GM20431 (cell line): ENCODE measurements around the gene MYF5.

ENCODE experiments used
- in situ Hi-C: fragments of 300-500 bp; cut with MseI, MboI; formaldehyde crosslinking; loops from one replicate; pipeline ENCODE4 v1.15.0; 2020; ENCODE audit warnings: low sequenced_read_pairs; ENCODE audit not compliant: unreplicated experiment

The MYF5 gene

DNA sequence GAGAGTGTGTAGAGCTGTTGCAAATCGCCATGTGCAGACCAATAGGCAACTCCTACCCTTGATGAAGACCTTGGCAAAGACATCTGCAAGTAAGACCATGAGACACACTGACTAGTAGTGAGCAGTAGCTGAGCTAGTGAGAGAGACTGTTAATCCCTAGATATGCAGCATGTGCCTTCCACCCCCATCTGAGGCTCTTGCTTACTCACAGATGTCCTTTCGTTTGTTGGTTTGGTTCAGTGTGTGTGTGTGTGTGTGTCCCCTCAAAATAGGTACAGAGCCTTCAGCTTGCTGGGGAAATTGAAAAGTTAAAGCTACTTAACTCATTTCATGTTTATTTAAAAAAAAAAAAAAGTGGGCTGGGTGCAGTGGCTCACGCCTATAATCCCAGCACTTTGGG is 37.6 kb downstream of the MYF5 start:
- in situ Hi-C loops = loop anchor here (25.0 kb wide), 2 partner anchors 183 to 267 kb away; partner anchors contain the start of gene LIN7A

GRCh38 chr12:80756875-80757274 is 40.2 kb downstream of the MYF5 start:
- in situ Hi-C loops = loop anchor here (25.0 kb wide), 2 partner anchors 180 to 270 kb away; partner anchors contain the start of gene LIN7A

- in situ Hi-C loops = loop anchor here (25.0 kb wide), 2 partner anchors 175 to 275 kb away; partner anchors contain the start of gene LIN7A
These were observed 45.1 kb downstream of the MYF5 start for GRCh38 chr12:80761838-80762237.

GRCh38 chr12:80763874-80764273 is 47.2 kb downstream of the MYF5 start:
- in situ Hi-C loops = loop anchor here (25.0 kb wide), 2 partner anchors 173 to 277 kb away; partner anchors contain the start of gene LIN7A

DNA sequence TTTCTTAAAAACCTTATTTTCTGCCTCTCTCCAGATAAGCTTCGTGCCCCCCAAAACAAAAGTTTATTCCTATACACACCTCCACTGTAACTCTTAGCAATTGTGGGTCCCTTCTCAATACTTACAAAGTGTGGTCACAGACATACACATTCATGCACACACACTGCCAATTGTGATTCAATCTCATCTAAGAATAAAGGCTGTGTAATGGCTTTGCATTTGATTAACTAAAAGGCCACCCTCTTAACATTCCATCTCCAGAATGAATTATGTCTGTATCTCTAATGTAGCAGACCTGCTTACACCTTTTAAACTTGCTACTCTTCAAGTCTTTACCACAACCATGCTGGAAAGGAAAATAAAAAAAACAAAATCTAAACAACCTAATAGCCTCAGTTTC is 49.5 kb downstream of the MYF5 start:
- in situ Hi-C loops = loop anchor here (25.0 kb wide), 2 partner anchors 171 to 279 kb away; partner anchors contain the start of gene LIN7A

DNA sequence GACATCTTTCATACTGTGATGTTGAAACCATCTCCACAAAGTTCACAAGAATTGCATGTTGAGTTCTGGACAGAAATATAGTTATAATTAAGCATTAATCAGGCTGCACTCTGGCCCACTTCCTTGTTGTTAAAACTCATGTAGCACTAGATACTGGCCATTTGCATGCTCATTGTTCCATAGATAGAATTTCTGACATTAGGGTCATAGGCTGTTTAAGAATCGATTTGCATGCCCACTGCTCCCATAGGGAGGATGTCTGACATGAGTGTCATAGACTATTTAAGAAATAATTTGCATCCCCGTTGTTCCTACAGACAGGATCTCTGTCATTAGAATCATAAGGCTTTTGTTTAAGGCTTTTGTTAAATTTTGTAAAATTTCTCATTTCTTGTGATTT is 50.2 kb downstream of the MYF5 start:
- in situ Hi-C loops = loop anchor here (25.0 kb wide), 2 partner anchors 170 to 280 kb away; partner anchors contain the start of gene LIN7A
